HS-5 (cell line): Measurements from ENCODE around the gene THG1L.
"Not testable (repeated sequence)": the region's sequence is repeated elsewhere in the genome, so short reads cannot be mapped to it uniquely, and the experiment has no call there.

Experiments
- DNase-seq: peaks from one replicate; pipeline ENCODE4 v3.0.0-alpha.2; 2012; ENCODE audit warnings: low read depth

THG1L gene

DNA sequence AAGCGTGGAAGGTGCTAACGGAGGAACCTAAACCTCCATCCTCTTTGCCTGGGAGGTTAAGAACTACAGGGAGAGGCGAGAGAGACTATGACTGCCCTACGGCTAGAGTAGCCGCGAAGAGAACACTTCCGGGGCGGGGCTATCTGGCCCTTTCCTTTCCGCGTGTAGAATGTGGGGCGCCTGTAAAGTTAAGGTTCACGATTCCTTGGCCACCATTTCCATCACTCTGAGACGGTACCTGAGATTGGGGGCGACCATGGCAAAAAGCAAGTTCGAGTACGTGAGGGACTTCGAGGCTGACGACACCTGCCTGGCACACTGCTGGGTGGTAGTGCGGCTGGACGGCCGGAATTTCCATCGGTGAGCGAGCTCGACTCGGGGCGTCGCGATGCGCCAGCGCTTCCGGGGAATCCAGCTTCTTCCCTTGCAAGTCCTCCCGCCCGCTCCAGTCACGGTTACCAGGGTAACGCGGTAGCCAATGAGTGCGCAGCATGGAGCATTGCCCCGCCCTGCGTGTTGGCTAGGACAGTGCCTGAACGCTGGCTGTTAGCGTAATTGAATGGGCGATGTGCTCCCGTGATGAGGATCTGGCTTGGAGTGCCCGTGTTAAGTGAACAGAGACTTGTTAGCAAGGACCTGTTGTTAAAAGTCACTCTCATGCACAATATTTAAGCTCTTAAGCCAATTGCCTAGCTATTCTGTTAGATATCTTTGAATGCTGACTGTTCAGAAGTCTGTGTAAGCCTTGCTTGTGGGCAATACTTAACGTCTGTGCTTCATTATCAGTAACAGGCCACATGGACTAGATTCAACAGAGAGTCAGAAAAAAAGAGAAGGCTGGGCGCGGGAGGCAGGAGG is at the start of gene THG1L:
TSS of gene THG1L (plus strand) at position 149 of the 858 bp plus-strand sequence. CDS start at position 170, 21 bp downstream.
- DNase-seq = peak; percentile 91

DNA sequence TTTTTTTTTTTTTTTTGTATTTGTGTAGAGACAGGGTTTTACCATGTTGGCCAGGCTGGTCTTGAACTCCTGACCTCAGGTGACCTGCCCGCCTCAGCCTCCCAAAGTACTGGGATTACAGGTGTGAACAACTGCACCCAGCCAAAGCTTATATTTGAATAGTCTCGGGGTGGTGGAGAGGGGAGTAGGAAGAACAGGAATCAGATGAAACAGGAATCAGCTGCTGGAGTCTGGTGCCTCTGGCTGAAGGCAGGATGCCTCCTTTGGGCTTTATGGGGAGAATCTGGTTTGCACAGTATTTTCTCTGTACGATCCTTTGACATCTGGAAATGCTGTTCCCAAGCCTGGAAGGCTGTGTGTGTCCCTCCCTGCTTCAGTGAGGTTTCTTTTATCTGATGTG is 49.0 kb upstream of the THG1L start:
- DNase-seq = no peak

DNA sequence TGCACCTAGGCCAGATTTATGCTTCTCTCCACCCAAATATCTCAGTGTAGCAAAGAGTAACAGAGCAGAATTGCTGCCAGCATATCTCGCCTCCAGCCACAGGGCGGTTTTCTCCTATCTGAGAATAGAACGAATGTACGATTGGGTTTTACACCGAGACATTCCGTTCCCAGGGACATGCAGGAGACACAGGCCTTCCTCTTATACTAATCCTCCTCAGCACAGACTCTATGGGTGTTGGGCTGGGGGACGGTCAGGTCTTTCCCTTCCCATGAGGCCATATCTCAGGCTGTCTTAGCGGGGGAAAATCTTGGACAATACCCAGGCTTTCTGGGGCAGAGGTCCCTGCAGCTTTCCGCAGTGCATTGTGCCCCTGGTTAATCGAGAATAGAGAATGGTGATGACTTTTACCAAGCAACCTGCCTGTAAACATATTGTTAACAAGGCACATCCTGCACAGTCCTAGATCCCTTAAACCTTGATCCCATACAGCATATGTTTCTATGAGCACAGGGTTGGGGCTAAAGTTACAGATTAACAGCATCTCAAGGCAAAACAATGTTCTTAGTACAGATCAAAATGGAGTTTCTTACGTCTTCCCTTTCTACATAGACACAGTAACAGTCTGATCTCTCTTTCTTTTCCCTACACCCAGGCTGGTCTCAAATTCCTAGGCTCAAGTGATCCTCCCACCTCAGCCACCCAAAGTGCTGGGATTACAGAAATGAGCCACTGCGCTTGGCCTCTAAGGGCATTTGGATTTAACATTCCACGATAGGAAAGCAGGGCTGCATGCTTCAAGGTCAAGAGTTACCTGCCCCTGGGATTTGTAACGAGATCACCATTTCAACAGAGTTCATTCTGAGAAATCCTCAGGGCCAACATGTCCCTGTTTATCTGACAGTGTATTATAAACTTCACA is 44.7 kb upstream of the THG1L start:
- DNase-seq = not testable (repeated sequence)

DNA sequence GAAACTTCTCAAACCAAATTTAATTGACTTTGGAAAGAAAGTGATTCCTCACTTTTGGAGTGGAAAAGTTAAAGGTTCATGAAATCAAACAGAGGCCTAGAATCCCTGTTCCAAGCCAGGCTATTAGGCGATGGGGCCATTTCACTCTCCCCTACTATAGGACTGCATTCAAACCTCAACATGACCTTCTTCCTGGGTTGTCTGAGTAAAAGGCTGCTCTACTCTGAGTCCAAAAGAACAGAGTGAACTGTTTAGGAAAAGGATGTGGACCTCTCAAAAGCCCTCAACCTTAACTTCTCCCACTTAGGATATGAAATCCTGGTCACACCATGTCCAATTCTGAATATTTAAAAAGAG is 44.0 kb upstream of the THG1L start:
- DNase-seq = no peak

DNA sequence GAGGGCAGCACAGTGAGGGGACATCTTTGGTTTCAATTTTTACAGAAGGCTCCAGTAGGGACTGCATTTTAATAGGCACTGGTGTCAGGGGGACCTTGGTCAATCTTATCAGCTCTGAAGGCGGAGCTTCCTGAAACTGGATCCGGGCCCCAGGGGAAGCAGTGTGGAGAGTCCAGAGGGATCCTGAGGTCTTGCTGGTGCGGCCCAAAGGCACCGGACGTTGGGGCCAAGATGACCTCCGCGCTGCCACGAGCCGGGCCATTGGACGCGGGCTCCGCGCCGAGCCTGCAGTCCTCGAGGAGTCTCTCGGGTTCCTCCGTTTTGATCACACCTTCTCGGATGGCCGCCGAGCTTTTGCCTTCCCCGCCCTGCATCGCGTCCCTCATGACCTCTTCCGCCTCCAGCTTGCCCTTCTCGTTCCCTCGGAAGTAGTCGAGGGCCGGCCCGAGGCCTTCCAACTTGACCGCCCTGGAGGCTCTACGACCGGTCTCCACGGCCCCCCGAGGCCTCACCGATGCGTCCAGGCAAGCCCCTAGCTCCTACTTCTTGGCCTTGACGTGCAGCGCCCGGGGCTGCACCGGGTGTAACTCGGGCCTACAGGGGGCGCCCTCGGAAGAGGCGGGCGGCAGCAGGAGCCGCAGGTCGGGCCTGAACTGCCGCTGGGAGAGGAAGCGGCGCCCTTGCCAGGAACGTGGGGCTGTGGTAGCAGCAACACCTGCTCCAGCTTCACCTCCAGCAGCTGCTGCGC is 41.1 kb upstream of the THG1L start:
- DNase-seq = no peak

DNA sequence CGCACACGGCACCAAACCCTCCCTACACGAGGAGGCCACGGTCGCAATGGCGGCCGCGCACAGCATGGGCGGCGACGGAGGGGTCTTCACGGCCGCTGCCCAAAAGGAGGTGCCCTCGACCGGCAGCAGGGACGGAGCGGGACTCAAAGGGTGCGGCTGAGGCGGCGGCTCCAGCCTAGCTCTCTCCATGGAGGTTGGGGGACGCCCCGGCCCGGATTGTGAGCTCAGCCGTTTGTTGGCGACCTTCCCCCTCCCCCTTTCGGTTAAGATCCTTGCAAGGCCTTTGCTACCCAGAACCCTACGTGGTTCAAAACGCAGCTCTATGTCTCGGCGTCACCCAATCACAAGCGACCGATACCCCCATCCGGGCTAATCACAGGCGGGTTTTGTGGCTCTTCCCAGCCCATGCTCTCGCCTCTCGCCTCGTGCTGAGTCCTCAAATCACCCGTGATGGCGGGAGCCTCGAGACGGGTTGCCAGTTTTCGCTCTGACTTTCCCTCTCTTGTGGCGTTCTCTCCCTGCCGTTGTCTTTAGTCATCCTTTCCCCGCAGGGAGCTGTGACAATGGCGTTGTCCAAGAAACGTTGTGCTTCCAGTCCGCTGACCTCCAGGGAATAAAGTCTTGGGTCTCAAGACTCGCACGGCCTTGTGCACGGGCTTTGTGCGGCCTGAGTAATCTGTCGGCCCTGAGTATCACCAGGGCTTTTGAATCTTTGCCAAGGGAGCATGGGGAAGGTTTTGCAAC is 40.4 kb upstream of the THG1L start:
- no peak for DNase-seq

DNA sequence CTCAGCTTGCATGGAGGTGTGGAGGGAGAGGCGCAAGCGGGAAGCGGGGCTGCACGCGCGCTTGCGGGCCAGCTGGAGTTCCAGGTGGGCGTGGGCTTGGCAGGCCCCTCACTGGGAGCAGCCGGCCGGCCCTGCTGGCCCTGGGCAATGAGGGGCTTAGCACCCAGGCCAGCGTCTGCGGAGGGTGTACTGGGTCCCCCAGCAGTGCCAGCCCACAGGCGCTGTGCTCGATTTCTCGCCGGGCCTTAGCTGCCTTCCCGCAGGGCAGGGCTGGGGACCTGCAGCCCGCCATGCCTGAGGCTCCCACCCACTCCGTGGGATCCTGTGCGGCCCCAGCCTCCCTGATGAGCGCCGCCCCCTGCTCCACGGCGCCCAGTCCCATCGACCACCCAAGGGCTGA is 37.4 kb upstream of the THG1L start:
- not testable (repeated sequence) for DNase-seq

DNA sequence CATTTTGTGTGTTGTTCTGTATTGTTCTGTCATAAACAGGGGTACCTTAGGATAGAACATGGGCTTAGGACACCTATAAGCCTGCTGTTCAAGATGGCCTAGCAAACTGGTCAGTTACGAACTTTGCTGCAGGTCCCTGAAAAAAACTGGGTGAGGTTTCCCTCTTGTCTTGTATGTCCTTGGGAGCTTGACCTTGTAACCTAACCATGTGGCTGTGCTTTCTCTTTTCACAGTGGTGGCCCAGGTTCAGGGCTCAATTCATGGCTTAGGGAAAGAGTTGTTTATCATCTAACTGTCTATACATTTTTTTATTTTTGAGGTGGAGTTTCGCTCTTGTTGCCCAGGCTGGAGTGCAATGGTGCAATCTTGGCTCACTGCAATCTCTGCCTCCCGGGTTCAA is 35.1 kb upstream of the THG1L start:
- not testable (repeated sequence) for DNase-seq

DNA sequence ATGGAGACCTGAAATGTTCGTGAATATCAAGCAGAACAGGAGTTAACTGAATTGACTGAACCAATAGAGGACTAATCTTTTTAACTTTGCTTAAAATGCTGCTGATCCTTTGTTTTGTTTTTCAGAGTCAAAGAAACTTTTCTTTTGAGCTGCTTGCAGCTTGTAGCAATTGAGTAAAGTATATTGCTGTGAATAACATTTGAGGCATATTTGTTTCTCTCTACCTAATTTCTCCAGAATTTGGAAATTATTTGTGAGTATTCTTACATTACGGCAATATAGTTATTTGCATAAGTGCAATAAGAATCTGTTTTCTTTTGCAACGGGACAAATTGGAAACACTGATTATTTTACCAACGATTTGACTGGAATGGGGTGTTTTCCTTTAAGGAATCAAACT is 32.5 kb upstream of the THG1L start:
- DNase-seq = not testable (repeated sequence)

DNA sequence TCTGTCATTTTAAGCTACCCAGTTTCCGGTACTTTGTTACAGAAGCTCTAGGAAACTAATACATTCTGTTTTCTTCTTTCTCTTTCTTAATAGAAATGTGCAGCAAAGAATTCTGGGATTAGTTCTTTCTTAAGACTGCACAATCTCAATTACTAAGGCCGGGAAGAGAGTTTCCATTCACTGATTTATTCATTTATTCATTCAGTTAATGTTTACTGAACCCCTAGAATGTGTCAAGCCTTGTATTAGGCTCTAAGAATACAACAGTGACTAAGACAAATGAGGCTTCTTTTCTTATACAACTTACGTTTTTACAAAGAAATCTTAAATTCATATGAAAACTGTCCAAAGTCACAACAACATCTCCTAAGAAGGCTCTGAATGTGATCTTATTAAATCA is 27.5 kb upstream of the THG1L start:
- no peak for DNase-seq

DNA sequence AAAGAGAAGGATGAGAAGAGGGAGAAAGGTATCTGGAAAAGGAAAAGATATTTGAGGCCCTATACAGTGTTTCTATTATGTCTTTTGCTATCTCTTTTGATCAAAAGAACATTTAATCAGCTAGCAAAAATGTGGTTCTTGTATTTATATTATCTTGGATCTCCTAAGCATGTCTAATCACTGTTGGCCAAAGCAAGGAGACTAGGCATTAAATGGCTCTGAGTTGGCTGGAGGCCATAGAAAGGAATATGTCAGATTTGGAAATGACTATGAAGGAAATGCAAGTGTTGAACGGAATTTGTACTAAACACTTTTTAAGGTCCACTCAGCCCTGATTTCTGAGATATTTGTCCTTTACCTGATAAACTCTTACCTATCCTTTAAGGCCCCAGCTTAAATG is 22.4 kb upstream of the THG1L start:
- DNase-seq = no peak

DNA sequence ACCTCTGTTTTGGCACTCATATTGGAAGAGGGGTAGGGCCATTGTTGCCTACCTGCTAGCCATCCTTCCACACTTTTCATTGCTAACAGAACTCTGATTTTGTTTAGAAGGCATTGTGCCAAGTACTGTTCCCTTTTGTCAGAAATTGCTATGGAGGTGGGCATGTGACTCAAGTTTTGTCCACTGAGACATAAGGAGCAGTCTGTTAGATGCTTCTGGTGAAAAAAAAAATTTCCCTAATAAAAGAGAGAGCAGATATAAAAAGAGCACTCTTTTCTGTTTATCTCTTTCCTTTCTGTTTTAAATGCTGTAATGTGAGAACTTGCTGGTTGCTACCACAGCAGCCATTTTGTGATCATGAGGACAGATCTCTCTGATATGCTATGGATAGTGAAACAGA is 21.9 kb upstream of the THG1L start:
- no peak for DNase-seq

DNA sequence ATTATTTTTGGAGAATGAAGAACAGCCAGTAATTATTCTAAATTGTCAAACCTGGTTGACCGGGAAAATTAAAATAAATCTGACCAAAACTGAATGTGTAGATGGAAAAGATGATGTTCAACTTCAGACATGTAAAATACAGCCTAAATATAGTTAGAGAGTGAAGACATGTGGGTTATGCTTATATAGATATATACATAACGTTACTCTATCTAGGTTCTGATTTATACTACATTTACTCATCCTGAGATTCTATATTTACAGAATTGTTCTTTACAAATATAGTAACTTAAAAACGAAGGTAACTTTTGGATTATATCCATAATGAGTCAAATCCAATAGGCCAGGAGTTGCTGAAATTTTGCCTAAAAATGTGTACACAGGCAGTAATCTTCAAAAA is 20.8 kb upstream of the THG1L start:
- no peak for DNase-seq

DNA sequence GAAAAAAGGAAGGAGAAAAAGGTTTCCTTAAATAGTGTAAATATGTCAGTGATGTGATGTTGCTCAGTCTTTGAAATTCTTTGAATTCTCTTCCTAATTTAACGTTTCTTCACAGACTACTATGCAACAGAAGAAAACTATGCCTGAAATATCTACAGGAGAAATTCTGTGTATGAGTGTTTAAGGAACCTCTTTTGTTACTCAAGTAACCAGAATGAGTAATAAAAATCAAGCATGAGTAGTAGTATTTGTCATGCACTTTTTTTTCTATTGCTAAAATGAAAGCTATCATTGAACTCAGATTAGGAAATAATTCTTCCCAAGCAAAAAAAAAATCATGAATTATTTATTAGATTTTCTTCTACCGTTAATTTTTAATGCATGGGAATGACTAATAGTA is 20.3 kb upstream of the THG1L start:
- peak; percentile 63 for DNase-seq

DNA sequence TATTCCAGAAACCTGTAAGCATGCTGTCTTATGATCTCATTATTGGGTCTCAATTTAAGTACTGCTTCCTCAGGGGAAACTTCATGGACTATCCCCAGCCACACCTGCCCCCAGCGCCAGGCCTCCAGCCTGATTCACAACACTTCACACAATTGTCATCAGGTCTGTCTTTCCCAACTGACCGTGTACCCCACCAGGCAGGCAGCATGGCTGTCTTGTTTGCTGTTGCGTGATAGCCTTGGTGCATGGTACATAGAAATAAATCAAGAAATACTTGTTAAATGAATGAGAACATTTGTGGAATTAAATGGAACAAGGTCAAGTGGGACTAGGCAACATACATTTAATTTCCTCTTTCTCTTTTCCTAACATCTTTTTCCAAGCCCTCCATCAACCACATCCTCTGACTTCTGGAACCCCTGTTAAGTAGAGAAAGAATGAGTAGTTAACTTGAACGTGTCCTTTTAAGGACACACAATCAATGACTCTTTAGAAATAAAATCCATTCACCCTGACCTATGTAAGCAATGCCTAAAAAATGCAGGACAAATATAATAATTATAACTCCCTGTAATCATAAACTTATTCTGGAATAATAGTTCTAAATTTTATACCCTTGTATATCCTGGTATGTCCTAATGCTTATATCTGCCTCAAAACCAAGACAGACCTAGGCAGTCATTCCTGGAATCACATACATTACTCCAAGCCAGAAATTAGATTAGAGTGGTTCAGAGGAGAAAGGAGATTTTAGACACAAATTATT is 17.2 kb upstream of the THG1L start:
- no peak for DNase-seq

DNA sequence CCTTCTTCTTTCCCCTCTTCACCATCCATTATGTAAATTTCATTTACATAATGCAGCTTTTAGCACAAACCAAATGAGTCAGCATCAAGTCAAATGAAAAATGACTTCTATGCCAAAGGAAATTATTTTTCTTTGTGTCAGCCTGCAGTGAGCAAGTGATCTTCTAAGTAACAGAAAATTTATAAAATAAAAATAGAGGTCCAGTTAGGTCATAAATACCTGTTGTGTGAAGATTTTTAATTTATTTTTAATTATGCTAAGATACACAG is 16.7 kb upstream of the THG1L start:
- DNase-seq = no peak

DNA sequence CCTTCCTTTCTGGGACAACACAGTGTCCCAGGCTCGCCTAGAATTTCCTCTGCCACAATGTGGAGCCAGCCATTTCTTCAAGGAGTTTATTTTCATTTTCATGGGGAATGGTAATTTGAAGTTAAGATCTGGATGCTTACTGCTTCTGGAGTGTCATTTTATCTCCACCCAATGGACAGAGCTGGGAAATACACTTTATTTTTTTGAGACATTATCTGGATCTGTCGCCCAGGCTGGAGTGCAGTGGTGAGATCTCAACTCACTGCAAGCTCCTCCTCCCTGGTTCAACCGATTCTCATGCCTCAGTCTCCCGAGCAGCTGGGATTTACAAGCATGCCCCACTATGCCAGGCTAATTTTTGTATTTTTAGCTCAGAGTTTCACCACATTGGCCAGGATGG is 12.7 kb upstream of the THG1L start:
- DNase-seq = peak; percentile 38

DNA sequence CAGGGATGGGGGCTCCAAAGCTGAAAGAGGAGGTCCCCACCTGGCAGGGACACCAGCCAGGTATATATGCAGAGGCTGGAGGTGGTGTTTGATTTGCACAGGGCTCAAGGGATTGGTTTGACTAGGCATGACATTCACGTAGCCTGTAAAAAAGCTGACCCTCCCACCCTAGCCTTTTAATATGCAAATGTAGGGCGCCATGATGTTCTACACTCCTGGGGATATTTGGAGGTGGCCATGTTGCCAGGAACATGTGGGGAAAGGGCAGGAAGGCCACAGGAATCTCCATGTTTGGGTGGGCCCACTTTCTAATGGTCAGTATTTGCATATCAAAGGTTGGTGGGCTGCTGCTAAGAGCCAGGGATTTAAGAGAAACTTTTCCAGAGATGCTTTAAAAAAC is 12.0 kb upstream of the THG1L start:
- DNase-seq = no peak

DNA sequence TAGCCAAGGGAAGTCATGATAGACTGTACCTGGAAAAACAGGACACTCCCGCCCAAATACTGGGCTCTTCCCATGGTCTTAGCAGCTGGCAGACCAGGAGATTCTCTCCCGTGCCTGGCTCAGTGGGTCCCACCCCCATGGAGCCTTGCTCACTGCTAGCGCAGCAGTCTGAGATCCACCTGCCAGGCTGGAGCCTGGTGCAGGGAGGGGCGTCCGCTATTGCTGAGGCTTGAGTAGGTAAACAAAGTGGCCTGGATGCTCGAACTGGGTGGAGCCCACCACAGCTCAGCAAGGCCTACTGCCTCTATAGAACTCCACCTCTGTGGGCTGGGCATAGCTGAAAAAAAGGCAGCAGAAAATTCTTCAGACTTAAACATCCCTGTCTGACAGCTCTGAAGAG is 10.1 kb upstream of the THG1L start:
- no peak for DNase-seq

DNA sequence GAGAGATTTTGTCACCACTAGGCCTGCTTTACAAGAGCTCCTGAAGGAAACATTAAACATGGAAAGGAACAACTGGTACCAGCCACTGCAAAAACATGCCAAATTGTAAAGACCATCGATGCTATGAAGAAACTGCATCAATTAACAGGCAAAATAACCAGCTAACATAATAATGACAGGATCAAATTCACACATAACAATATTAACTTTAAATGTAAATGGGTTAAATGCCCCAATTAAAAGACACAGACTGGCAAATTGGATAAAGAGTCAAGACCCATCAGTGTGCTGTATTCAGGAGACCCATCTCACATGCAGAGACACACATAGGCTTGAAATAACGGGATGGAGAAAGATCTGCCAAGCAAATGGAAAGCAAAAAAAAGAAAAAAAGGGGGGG is 8.3 kb upstream of the THG1L start:
- not testable (repeated sequence) for DNase-seq

DNA sequence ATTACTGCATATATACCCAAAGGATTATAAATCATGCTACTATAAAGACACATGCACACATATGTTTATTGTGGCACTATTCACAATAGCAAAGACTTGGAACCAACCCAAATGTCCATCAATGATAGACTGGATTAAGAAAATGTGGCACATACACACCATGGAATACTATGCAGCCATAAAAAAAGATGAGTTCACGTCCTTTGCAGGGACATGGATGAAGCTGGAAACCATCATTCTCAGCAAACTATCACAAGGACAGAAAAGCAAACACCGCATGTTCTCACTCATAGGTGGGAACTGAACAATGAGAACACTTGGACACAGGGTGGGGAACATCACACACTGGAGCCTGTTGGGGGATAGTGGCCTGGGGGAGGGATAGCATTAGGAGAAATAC is 4.6 kb upstream of the THG1L start:
- DNase-seq = not testable (repeated sequence)
